ENCODE results near the gene WNT5A.

The WNT5A gene

GRCh38 chr3:55473788-55474187, 13.3 kb downstream of the WNT5A start:
- no peak for DNase-seq (ENCODE audit: extremely low read depth, low read depth)
- TF ChIP-seq CTCF (IDR thresholded peaks at IDR 0.05; ENCODE audit: low read depth, low read length) = no peak

DNA sequence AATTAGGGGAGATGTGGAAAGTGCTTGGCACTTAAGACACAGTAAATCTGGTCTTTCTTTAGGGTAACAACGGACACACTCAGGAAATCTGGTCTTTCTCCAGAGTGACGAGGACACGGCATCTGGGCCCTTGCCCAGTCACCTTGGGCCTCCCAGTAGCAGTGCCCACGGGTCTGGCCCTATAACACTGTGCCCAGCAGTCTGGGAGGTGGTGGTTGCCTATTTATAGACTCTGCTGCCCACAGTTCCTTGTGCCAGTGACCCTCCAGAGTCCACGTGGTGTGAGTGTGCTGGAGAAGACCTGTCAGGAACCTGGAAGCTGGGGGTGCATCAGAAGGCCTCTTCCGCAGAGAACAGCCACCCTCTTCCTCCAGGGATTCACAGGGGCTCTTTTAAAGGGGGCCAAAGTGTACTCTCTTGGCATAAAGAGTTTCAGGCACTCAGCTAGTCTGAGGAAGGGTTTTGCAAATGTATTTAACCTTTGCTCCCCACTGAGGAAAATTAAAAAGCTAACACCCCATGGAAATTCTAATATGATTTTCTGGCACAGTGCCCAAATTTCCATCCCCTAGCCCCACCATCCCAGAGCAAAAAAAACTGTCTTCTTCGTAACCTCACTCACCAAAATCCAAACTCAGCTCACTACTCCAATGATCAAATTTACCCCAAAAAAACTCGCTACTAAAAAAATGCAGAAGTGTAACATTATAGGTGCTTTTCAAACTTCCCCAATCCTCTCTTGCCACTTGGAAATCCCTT, 15.4 kb downstream of the WNT5A start:
- DNase-seq (ENCODE audit: extremely low read depth, low read depth) = no peak
- TF ChIP-seq CTCF (IDR thresholded peaks at IDR 0.05; ENCODE audit: low read depth, low read length) = no peak

DNA sequence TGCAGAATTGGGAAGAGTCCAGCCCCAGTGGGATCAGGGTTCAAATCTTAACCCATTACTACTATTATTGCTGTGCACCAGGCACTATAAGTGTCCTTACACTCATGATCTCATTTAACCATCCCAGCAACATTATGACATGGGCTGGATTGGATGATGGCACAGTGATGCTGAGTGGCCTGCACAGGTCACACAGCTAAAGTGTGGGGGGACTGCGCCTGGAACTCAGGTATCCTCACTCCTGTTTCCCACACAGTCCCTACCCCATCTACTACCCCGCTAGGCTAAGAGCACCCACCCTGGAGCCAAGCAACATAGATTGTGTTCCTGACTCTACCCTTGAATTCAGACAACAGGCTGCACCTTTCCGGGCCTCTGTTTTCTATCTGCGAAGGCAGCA, 16.0 kb downstream of the WNT5A start:
- DNase-seq (ENCODE audit: extremely low read depth, low read depth) = no peak
- no peak for TF ChIP-seq CTCF (IDR thresholded peaks at IDR 0.05; ENCODE audit: low read depth, low read length)

- no peak for TF ChIP-seq CTCF (IDR thresholded peaks at IDR 0.05; ENCODE audit: low read depth, low read length)
- DNase-seq (ENCODE audit: extremely low read depth, low read depth) = no peak
Observed at GRCh38 chr3:55469957-55470526, 17.1 kb downstream of the WNT5A start.

DNA sequence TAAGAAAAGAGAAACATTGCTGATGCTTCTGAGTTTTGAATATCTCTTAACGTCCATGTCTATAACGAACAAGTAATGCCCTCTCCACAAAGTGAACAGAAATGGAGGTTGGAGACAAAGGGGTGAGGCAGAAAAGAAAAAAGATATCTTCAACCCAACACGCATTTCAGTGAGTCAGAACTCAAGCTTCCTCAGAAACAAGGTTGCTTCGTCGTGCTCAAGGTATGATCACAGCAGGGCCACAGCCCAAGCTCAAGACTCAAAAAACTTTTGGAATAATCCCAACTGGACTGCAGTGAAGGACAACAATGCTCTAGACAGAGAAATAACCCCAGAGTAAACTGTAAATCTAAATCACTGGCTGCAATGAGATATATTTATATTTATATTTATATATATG, 18.9 kb downstream of the WNT5A start:
- DNase-seq (ENCODE audit: extremely low read depth, low read depth) = no peak
- no peak for TF ChIP-seq CTCF (IDR thresholded peaks at IDR 0.05; ENCODE audit: low read depth, low read length)

DNA sequence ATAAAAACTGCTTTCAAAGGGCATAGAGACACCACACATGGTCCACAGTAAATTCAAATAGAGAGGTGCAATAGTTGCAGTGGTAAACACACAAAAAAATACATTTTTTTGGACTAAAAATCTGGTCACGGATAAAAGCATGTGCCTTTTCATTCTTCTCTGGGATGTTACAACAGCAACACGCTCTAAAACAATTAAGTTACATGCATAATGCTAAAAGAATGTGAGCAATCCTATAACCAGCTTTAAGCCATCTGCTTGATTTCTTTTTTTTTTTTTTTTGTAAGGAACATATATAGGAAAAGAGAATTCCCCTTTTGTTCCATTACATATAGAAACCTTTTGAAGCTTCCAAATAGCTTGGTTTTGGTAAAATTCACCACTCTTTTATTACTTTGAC, 20.0 kb downstream of the WNT5A start:
- no peak for DNase-seq (ENCODE audit: extremely low read depth, low read depth)
- no peak for TF ChIP-seq CTCF (IDR thresholded peaks at IDR 0.05; ENCODE audit: low read depth, low read length)

DNA sequence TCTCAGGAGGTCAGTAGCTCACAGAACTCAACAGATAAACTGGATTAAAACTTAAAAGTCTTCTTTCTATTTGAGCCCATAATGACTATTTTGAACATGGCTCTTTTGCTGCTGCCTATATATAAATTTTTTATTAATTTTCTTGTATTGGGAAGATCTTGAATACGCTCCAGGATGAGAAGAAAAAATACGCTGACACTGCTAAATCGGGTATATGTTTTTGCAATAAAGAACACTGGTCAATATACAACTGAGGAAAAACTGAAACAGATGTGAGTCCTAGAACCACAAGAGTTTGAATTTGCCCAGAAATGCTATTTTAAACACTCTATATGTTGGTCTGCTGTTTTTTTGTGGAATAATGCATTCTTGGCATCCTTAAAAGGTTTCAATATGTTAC, 20.6 kb downstream of the WNT5A start:
- no peak for TF ChIP-seq CTCF (IDR thresholded peaks at IDR 0.05; ENCODE audit: low read depth, low read length)
- DNase-seq (ENCODE audit: extremely low read depth, low read depth) = no peak
